Measurements from ENCODE around the gene ISOC2.

The ISOC2 gene

GRCh38 chr19:55489711-55490477, 28.5 kb upstream of the ISOC2 start:
- no peak for DNase-seq (ENCODE audit: low read depth, low spot score)

- DNase-seq (ENCODE audit: low read depth, low spot score) = no peak
Measured at GRCh38 chr19:55488986-55489710, 27.7 kb upstream of the ISOC2 start.

GRCh38 chr19:55487924-55488687, 26.7 kb upstream of the ISOC2 start, which contains the start of gene SSC5D:
SSC5D (plus strand) TSS chr19:55488436; CDS start chr19:55488590, 154 bp downstream.
- DNase-seq (ENCODE audit: low read depth, low spot score) = no peak

- DNase-seq (ENCODE audit: low read depth, low spot score) = no peak
Measured at GRCh38 chr19:55486971-55487923, 25.8 kb upstream of the ISOC2 start.

- DNase-seq (ENCODE audit: low read depth, low spot score) = no peak
Measured at GRCh38 chr19:55486043-55486970, 24.9 kb upstream of the ISOC2 start.

GRCh38 chr19:55485439-55486011, 24.1 kb upstream of the ISOC2 start:
- DNase-seq (ENCODE audit: low read depth, low spot score) = no peak

GRCh38 chr19:55484593-55485438, 23.4 kb upstream of the ISOC2 start, which contains the start of gene NAT14:
NAT14 (plus strand) TSS chr19:55485188; CDS start chr19:55485709, 521 bp downstream.
- no peak for DNase-seq (ENCODE audit: low read depth, low spot score)

GRCh38 chr19:55483706-55484592, 22.5 kb upstream of the ISOC2 start:
- no peak for DNase-seq (ENCODE audit: low read depth, low spot score)

GRCh38 chr19:55482967-55483705, 21.7 kb upstream of the ISOC2 start:
- DNase-seq (ENCODE audit: low read depth, low spot score) = no peak

- no peak for DNase-seq (ENCODE audit: low read depth, low spot score)
Measured at GRCh38 chr19:55482156-55482961, 20.9 kb upstream of the ISOC2 start.

- DNase-seq (ENCODE audit: low read depth, low spot score) = no peak
Measured at GRCh38 chr19:55481794-55482155, 20.3 kb upstream of the ISOC2 start.

GRCh38 chr19:55481148-55481793, 19.8 kb upstream of the ISOC2 start:
- DNase-seq (ENCODE audit: low read depth, low spot score) = no peak

- DNase-seq (ENCODE audit: low read depth, low spot score) = no peak
Measured at GRCh38 chr19:55479451-55480230, 18.2 kb upstream of the ISOC2 start.

- no peak for DNase-seq (ENCODE audit: low read depth, low spot score)
Measured at GRCh38 chr19:55479045-55479444, 17.6 kb upstream of the ISOC2 start.

- no peak for DNase-seq (ENCODE audit: low read depth, low spot score)
Measured at GRCh38 chr19:55478364-55478763, 16.9 kb upstream of the ISOC2 start.

Measured in iPS DF 19.7 (cell line).